BLaER1 (cell line): Measurements from ENCODE around the gene TEDC2.

Source experiments
- H3K27ac ChIP-seq: shearing (Covaris generic); formaldehyde crosslinking; 2 replicates; pipeline ENCODE4 v1.8.1; 2022
- H3K27me3 ChIP-seq: shearing (Covaris generic); formaldehyde crosslinking; 2 replicates; pipeline ENCODE4 v1.8.1; 2022
- H3K36me3 ChIP-seq: shearing (Covaris generic); formaldehyde crosslinking; 2 replicates; pipeline ENCODE4 v1.8.1; 2022
- H3K4me1 ChIP-seq: shearing (Covaris generic); formaldehyde crosslinking; 2 replicates; pipeline ENCODE4 v1.8.1; 2022
- H3K4me2 ChIP-seq: shearing (Covaris generic); formaldehyde crosslinking; 2 replicates; pipeline ENCODE4 v1.8.1; 2022
- H3K4me3 ChIP-seq: shearing (Covaris generic); formaldehyde crosslinking; 2 replicates; pipeline ENCODE4 v1.8.1; 2022
- H3K9ac ChIP-seq: shearing (Covaris generic); formaldehyde crosslinking; 2 replicates; pipeline ENCODE4 v1.8.1; 2022
- H3K9me3 ChIP-seq: shearing (Covaris generic); formaldehyde crosslinking; 2 replicates; pipeline ENCODE4 v1.8.1; 2022
- H4K20me1 ChIP-seq: shearing (Covaris generic); formaldehyde crosslinking; 2 replicates; pipeline ENCODE4 v1.8.1; 2022
- Cebpa-rat ChIP-seq: shearing (Covaris generic); IDR thresholded peaks from 2 replicates; pipeline ENCODE4 v1.8.1; 2022

The TEDC2 gene

DNA sequence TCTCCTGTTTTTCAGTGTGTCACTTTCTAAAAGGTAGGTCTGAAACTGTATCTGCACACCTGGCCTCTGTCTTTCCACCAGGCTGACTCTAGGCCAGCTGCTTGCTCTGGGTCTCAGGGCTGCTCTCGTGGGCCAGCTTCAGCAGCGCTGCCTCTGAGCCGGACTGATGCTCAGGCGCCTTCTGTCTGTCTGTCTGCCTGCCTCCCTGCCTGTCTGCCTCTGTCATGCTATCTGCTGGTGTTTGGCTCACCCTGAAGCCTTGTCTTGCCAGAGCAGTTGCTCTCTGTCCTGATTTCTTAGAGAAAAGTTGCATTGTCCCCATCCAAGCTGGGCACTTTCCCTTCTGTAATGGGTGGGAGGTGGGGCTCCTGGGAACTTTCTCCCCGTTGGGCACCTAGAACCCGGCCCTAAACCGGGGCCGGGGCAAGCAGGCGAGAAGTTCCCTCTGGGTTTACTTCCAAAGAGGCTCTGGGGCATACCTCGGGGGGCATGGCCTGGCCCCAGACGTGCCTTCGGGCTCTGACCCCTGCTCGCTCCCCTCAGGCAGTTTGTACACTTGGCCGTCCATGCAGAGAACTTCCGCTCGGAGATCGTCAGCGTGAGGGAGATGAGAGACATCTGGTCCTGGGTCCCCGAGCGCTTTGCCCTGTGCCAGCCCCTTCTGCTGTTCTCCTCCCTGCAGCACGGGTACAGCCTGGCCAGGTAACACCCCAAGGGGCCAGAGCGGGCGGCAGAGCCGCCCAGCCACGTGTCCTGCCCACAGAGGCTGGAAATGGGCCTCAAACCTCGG is 38.0 kb downstream of the TEDC2 start:
- Histone ChIP-seq H3K27me3 (no peaks in the 10 kb centered on the region), H3K9me3 (no peaks in the 10 kb centered on the region), H3K36me3 (peaks cover 74% of the 10 kb centered on the region), H3K4me2 (peak overlapping the region; percentile 65), H3K27ac (peak overlapping the region; percentile 71), H3K4me3 (no peak overlapping the region), H3K9ac (peak overlapping the region; percentile 54), H3K4me1 (peaks cover 73% of the 10 kb centered on the region), H4K20me1 (peaks cover 100% of the 10 kb centered on the region)
- TF ChIP-seq Cebpa-rat = no peak

DNA sequence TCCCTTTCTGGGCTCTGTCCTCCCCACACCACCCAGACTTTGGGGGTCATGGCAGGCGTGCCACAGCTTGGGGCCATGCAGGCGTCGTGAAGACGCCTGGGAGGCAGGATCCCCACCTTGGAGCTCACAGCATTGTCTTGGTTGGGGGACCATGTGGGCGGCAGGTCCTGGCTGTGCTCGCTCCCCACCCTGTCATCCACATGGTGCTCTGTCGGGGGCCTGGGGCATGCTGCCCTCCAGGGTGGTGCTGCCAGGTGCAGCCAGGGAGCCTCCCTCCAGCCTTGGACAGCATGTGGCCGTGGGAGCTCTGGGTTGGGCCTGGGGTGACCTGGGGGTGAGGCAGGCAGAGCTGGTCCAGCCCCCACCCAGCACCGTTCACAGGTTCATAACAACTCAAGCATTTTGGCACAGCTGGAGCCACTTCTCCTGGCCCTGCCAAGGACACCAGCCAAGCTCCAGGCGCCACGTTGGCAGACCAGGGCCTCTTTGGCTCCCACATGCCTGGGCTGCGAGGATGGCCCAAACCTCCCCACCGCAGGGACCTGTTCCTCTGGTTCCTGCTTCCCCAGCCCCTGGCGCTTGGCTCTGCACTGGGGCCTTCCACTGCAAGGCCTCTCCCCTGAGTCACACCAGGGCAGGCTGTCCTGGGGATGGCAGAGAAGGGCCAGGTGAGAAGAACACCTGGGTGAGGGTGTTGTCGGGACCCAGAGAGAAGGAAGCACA is 38.8 kb downstream of the TEDC2 start:
- H3K9me3 ChIP-seq = no peaks in the 10 kb centered on the region
- peak overlapping the region; percentile 71 for H3K27ac ChIP-seq
- peaks cover 94% of the 10 kb centered on the region for H4K20me1 ChIP-seq
- peaks cover 67% of the 10 kb centered on the region for H3K36me3 ChIP-seq
- no peak for TF ChIP-seq Cebpa-rat
- peak overlapping the region; percentile 65 for H3K4me2 ChIP-seq
- no peak overlapping the region for H3K4me3 ChIP-seq
- no peaks in the 10 kb centered on the region for H3K27me3 ChIP-seq
- peaks cover 74% of the 10 kb centered on the region for H3K4me1 ChIP-seq
- peak overlapping the region; percentile 54 for H3K9ac ChIP-seq

DNA sequence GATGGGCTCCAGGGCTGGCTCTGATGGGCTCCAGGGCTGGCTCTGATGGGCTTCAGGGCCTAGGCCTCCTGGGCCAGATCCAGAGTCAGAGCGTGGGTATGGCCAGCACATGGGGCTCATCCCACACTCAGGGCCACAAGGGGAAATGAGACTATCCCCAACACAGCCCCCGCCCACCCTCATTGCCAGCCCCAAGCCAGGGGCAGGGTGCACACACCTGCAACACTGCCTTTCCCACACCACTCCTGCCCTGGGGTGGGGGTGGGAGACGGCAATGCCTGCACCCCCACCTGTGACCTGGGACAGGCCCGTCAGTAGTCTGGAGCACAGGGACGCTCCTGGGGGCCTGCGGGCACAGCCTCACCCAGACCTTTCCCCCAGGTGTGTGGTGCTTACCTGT is 39.5 kb downstream of the TEDC2 start:
- Histone ChIP-seq H3K4me3 (no peak overlapping the region), H3K9me3 (no peaks in the 10 kb centered on the region), H3K36me3 (peaks cover 66% of the 10 kb centered on the region), H3K27me3 (no peaks in the 10 kb centered on the region), H3K4me2 (no peak overlapping the region), H3K4me1 (peaks cover 74% of the 10 kb centered on the region), H3K27ac (no peak overlapping the region; the same call in 1 of the 2 replicates), H3K9ac (0 out of 2 replicates have a peak overlapping the region, but pooled peaks have one; percentile 54), H4K20me1 (peaks cover 86% of the 10 kb centered on the region)
- TF ChIP-seq Cebpa-rat = no peak

DNA sequence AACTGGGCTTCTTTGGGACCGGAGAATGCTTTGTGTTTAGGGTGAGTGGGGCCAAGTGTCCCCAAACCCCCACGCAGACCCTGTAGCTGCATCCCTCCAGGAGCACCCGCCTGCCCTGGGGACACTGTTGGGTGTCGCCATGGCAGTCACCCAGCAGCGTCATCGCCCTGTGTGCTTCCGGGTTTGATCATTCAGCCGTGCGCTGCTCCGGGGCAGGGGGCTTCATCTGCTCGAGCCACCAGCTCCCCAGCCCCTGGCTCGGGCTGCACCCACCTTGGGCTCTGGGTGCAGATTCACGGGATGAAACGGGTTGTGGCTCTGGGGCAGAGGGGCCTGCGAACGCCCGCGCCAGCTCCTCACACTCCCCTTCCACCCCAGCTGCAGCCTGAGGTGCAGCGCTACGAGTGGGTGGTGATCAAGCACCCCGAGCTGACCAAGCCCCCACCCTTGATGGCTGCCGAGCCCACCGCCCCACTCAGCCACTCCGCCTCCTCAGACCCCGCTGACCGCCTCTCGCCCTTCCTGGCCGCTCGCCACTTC is 40.1 kb downstream of the TEDC2 start:
- H4K20me1 ChIP-seq = peaks cover 81% of the 10 kb centered on the region
- TF ChIP-seq Cebpa-rat = no peak
- H3K4me3 ChIP-seq = no peak overlapping the region
- H3K9me3 ChIP-seq = no peaks in the 10 kb centered on the region
- no peak overlapping the region for H3K4me2 ChIP-seq
- peaks cover 66% of the 10 kb centered on the region for H3K36me3 ChIP-seq
- H3K27me3 ChIP-seq = no peaks in the 10 kb centered on the region
- no peak overlapping the region for H3K27ac ChIP-seq
- H3K4me1 ChIP-seq = peaks cover 74% of the 10 kb centered on the region
- no peak overlapping the region for H3K9ac ChIP-seq

DNA sequence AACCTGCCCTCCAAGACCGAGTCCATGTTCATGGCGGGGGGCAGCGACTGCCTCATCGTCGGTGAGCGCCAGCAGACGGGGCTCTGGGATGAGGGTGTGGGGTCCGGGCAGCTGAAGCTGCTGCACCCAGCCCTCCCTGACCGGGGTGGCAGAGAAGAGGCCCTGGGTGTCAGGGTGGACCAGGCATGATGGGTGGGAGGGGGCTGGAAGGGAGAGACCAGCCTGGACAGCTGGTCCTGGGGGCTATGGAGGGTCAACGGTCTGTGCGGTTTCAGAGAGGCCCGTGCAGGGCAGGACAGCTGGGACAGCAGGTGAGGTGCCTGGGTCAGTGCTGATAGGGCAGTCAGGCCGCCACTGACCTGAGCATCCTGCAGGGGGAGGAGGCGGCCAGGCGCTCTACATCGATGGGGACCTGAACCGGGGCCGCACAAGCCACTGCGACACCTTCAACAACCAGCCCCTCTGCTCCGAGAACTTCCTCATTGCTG is 40.6 kb downstream of the TEDC2 start:
- Histone ChIP-seq H4K20me1 (peaks cover 76% of the 10 kb centered on the region), H3K36me3 (peaks cover 66% of the 10 kb centered on the region), H3K4me3 (no peak overlapping the region), H3K4me2 (peak overlapping the region; percentile 50), H3K4me1 (peaks cover 70% of the 10 kb centered on the region), H3K27me3 (no peaks in the 10 kb centered on the region), H3K9ac (no peak overlapping the region), H3K27ac (no peak overlapping the region), H3K9me3 (no peaks in the 10 kb centered on the region)
- TF ChIP-seq Cebpa-rat = no peak

DNA sequence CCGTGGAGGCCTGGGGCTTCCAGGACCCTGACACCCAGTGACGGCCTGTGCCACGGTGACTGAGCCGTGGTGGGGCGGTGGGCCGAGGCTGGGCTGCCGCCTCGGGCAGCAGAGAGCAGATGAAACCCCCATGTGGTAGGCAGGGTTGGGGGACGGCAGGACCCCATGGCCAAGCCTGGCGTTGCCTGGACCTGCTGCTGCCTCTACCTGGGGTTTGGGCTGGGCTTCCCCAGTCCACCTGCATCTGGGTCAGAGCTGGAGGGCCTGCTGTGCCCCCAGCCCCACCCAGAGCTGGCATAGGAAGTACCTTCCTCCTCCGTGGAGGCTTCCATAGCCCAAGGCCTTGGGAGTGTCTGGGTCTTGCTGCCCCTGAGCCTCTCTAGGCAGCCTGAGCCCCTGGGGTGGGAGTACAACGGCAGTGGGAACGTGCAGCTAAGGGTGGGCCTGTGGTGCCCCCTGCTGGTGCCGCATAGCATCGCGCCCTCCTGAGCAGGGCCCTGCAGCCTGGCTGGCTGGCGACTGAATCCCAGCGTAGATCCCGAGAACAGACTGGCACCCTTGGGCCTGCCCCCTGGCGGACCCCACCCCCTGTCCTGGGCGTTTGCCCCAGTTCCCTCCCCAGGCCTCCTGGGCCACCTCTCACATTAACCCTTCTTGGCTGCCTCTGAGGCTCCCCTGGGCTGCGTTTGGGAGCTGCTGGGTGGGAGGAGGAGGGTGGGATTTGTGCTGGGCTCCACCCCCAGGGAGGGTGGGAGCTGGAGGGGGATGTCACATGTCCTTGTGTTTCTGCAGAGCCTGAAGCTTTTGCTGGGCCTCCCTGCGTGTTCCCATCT is 41.2 kb downstream of the TEDC2 start:
- H3K4me1 ChIP-seq = peaks cover 64% of the 10 kb centered on the region
- no peaks in the 10 kb centered on the region for H3K9me3 ChIP-seq
- no peak overlapping the region for H3K27ac ChIP-seq
- peak overlapping the region; percentile 50 for H3K4me2 ChIP-seq
- H3K27me3 ChIP-seq = no peaks in the 10 kb centered on the region
- H3K4me3 ChIP-seq = no peak overlapping the region
- no peak for TF ChIP-seq Cebpa-rat
- H4K20me1 ChIP-seq = peaks cover 69% of the 10 kb centered on the region
- H3K36me3 ChIP-seq = peaks cover 67% of the 10 kb centered on the region
- no peak overlapping the region for H3K9ac ChIP-seq

DNA sequence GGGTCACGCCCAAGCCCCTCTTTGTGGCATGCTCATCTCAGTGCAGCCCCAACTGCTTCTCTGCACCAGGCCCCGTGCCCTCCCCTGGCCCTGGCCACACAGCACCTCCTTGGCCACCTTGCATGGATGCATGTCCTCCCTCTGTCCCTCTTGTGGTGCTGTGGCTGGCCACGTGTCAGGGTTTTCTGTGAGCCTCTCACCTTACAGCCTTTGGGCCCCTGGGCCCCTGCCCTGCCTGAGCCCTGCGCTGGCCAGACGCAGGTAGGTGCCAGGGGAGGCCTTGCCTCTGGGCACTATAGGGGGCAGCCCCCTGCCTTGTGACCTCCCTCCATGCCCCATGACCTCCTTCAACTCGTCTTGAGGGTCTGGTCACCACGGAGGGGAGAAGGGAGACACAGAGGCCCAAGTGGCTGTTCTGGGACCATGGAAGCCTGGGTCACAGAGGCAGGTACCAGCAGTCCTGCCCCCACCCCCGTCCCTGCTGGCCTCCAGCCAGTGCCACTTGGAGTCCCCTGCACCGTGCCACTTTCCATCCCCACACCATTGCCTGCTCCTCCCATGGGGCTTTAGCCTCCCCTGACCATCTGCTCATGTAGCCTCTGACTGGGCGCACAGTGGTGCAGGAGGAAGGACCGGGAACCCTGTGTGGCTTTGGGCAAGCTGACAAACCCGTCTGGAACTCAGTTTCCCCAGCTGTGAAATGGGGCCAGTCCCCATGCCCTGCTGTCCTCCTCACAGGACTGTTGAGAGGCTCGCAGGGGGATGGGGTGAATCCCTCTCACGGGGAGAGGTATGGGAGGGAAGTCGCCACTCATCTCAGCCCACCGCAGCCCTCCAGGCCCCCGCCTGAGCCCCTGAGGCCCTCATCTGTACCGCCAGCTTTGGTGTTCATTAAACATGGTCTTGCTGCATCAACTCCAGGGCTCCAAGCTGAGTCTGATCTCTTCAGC is 42.3 kb downstream of the TEDC2 start:
- H3K9ac ChIP-seq = 0 out of 2 replicates have a peak overlapping the region, but pooled peaks have one; percentile 35
- H4K20me1 ChIP-seq = peaks cover 62% of the 10 kb centered on the region
- no peaks in the 10 kb centered on the region for H3K9me3 ChIP-seq
- no peak overlapping the region for H3K4me3 ChIP-seq
- no peaks in the 10 kb centered on the region for H3K27me3 ChIP-seq
- H3K4me1 ChIP-seq = peaks cover 61% of the 10 kb centered on the region
- peaks cover 65% of the 10 kb centered on the region for H3K36me3 ChIP-seq
- peak overlapping the region; percentile 50; the same call in 1 of the 2 replicates for H3K4me2 ChIP-seq
- no peak for TF ChIP-seq Cebpa-rat
- H3K27ac ChIP-seq = no peak overlapping the region

DNA sequence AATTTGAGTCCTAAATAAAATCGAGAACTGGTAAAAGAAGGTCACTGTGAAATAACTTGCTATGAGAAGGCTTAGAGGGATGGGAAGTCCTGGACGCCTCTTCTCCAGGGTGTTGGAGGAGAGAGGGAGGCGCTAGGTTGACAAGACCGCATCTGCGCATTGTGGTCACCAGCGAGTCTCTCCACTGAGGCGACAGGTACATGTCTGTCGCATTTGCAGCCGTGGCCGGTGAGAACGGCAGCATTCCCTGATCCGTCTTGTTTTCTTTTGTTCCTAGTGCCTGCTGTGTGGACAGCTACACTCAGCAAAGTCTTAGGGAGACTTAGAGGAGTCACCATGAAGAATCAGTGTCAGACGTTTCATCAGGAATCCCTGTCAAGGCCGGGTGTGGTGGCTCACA is 45.8 kb downstream of the TEDC2 start:
- Histone ChIP-seq H3K9ac (0 out of 2 replicates have a peak overlapping the region, but pooled peaks have one; percentile 40), H3K36me3 (peaks cover 39% of the 10 kb centered on the region), H3K27me3 (no peaks in the 10 kb centered on the region), H3K4me2 (no peak overlapping the region), H3K4me1 (peaks cover 58% of the 10 kb centered on the region), H3K9me3 (no peaks in the 10 kb centered on the region), H3K27ac (no peak overlapping the region), H4K20me1 (peaks cover 34% of the 10 kb centered on the region), H3K4me3 (no peak overlapping the region)
- TF ChIP-seq Cebpa-rat = no peak
